Erythroblast (primary cell): ENCODE data around the gene RAD51B.
"Not testable (repeated sequence)": the region's sequence is repeated elsewhere in the genome, so short reads cannot be mapped to it uniquely, and the experiment has no call there.

ENCODE experiments used
- DNase-seq, 2 experiments: peaks; one replicate each; lab custom pipeline; 2025; lab: John Stamatoyannopoulos, UW
- GATA1 ChIP-seq: IDR thresholded peaks from 2 replicates; pipeline ENCODE4 v1.6.1; 2011; ENCODE audit warnings: low read depth, mild to moderate bottlenecking, control low read depth, low read length, moderate library complexity
- POLR2A ChIP-seq: IDR thresholded peaks from 2 replicates; pipeline ENCODE4 v1.6.1; 2011; ENCODE audit warnings: mild to moderate bottlenecking, low read length

RAD51B gene

GRCh38 chr14:68417009-68417650 lies 597.6 kb downstream of the RAD51B start:
- TF ChIP-seq GATA1, result no peak
- no peak for TF ChIP-seq POLR2A
- DNase-seq, result no peak

- DNase-seq, result no peak
Measured at GRCh38 chr14:68418174-68419118, 598.9 kb downstream of the RAD51B start.

DNA sequence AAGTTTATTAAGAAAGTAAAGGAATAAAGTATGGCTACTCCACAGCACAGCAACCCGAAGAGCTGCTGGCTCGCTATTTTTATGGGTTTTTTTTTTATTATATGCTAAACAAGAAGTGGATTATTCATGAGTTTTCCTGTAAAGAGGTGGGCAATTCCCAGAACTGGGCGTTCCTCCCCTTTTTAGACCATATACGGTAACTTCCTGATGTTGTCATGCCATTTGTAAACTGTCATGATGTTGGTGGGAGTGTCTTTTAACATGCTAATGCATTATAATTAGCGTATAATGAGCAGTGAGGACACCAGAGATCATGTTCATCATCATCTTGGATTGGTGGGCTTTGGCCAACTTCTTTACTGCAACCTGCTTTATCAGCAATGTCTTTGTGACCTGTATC lies 600.8 kb downstream of the RAD51B start:
- DNase-seq, result no peak
- TF ChIP-seq POLR2A (no peak), GATA1 (no peak)

More at GRCh38 chr14:68418174-68419118, 598.9 kb downstream of the RAD51B start:
- TF ChIP-seq GATA1 (no peak), POLR2A (no peak)

DNA sequence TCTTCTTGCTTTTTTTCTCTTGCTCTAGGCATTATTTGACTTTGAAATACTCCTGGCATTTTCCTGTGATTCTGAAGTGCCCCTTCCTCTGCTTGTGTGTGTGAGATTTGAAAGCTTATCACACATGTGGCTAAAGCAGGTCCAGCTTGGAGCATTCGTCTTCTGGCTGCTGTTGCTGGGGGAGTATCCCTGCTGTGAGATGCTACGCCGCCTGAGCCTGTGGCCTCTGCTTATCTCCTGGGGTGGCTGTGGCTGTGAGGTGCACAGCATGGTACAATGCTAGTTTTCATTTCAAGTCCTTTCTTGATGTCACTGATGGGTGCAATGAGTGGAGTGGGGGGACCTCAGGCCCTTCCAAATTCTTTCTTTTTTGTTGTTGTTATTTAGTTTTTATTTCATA lies 601.5 kb downstream of the RAD51B start:
- TF ChIP-seq POLR2A (no peak), GATA1 (no peak)
- DNase-seq, result no peak

GRCh38 chr14:68423686-68424085 lies 604.1 kb downstream of the RAD51B start:
- TF ChIP-seq GATA1 (no peak), POLR2A (no peak)

GRCh38 chr14:68424443-68425172 lies 605.0 kb downstream of the RAD51B start:
- no peak for TF ChIP-seq GATA1
- no peak for TF ChIP-seq POLR2A
- no peak for DNase-seq

More at GRCh38 chr14:68423686-68424085, 604.1 kb downstream of the RAD51B start:
- no peak for DNase-seq

- no peak for DNase-seq
- TF ChIP-seq GATA1, result no peak
- no peak for TF ChIP-seq POLR2A
Measured at GRCh38 chr14:68426661-68427549, 607.3 kb downstream of the RAD51B start.

DNA sequence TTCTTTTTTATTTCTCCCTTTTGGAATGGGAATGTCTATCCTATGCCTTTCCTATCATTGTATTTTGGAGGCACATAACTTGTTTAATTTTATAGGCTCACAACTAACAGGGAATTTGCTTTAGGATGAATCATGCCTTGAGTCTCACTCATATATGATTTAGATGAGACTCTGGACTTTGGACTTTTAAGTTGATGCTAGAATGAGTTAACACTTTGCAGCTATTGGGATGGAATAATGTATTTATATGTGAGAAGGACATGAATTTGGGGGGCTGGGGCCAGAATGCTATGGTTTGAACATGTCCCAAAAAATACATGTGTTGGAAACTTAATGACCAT lies 607.9 kb downstream of the RAD51B start:
- no peak for DNase-seq
- TF ChIP-seq GATA1, result no peak

GRCh38 chr14:68428900-68429299 lies 609.3 kb downstream of the RAD51B start:
- DNase-seq, result not testable (repeated sequence)

- not testable (repeated sequence) for DNase-seq
Measured at GRCh38 chr14:68434173-68434572, 614.6 kb downstream of the RAD51B start.

DNA sequence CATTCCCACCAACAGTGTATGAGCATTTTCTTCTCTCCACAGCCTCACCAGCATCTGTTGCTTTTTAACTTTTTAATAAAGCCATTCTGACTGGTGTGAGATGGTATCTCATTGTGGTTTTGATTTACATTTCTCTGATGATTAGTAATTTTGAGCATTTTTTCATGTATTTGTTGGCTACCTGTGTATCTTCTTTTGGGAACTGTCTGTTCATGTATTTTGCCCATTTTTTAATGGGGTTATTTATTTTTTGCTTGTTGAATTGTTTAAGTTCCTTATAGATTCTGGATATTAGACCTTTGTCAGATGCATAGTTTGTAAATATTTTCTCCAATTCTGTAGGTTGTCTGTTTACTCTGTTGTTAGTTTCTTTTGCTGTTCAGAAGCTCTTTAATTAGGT lies 616.1 kb downstream of the RAD51B start:
- not testable (repeated sequence) for DNase-seq

GRCh38 chr14:68439676-68440075 lies 620.1 kb downstream of the RAD51B start:
- no peak for DNase-seq
- TF ChIP-seq POLR2A (no peak), GATA1 (no peak)

- TF ChIP-seq POLR2A (no peak), GATA1 (no peak)
- no peak for DNase-seq
Measured at GRCh38 chr14:68440820-68441219, 621.2 kb downstream of the RAD51B start.

DNA sequence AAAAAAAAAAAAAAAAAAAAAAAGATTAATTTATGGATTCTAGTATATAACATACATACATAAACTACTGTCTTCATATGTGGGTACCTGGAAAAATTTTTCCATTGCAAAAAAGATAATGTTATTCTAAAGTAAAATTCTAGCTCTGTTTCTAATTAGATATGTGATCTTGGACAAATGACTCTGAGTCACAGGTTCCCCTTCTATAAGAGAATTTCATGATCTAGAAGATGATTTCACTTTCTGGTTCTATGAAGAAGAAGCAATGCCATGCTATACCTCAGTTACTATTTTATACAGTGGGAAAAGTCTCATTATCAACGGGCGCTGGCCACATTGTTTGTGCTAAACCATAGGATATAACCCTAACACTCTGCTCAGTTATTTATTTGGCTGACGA lies 622.0 kb downstream of the RAD51B start:
- no peak for DNase-seq
- TF ChIP-seq GATA1, result no peak
- TF ChIP-seq POLR2A, result no peak
